Erythroblast (primary cell): ENCODE data around the gene DOC2B.
A peak's percentile ranks its signal among the peaks of the same experiment; 100 is the strongest.
"Not testable (repeated sequence)": the region's sequence is repeated elsewhere in the genome, so short reads cannot be mapped to it uniquely, and the experiment has no call there.

Experiments
- DNase-seq, 2 experiments: peaks; one replicate each; lab custom pipeline; 2025; lab: John Stamatoyannopoulos, UW
- GATA1 ChIP-seq: IDR thresholded peaks from 2 replicates; pipeline ENCODE4 v1.6.1; 2011; ENCODE audit warnings: low read depth, mild to moderate bottlenecking, control low read depth, low read length, moderate library complexity
- POLR2A ChIP-seq: IDR thresholded peaks from 2 replicates; pipeline ENCODE4 v1.6.1; 2011; ENCODE audit warnings: mild to moderate bottlenecking, low read length

DOC2B gene

GRCh38 chr17:219696-220095, 38.2 kb upstream of the DOC2B start:
- DNase-seq, result no peak

GRCh38 chr17:218432-219110, 37.1 kb upstream of the DOC2B start:
- DNase-seq, result no peak
- TF ChIP-seq GATA1, result no peak
- TF ChIP-seq POLR2A, result no peak

More at GRCh38 chr17:219696-220095, 38.2 kb upstream of the DOC2B start:
- TF ChIP-seq POLR2A (no peak), GATA1 (no peak)

- TF ChIP-seq POLR2A, result no peak
- TF ChIP-seq GATA1, result no peak
- no peak for DNase-seq
These were observed 35.2 kb upstream of the DOC2B start for GRCh38 chr17:216625-217024.

GRCh38 chr17:215563-216478, 34.4 kb upstream of the DOC2B start:
- peak; percentile 16 to 24 for DNase-seq

DNA sequence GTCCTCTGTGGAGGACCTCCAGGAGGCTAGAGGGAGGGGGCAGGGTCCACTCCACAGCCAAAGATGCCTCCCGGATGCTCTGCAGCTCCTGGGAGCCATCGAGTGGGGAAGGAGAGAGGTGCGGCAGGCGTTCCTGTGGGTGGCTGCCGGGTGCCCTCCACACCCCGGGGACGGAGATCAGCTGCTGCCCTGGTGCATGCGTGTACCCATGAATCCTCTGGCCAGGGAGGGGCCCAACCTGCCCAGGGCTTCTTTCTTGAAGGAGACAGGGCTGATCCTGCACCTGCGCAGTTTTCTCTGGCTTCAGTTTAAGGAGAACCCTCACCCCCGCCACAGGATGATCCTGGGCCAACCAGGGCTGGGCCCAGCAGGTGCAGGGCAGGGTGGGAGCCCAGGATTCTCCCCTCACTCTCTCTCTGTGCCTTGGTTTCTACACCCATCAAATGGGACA, 33.5 kb upstream of the DOC2B start:
- no peak for DNase-seq
- no peak for TF ChIP-seq POLR2A

DNA sequence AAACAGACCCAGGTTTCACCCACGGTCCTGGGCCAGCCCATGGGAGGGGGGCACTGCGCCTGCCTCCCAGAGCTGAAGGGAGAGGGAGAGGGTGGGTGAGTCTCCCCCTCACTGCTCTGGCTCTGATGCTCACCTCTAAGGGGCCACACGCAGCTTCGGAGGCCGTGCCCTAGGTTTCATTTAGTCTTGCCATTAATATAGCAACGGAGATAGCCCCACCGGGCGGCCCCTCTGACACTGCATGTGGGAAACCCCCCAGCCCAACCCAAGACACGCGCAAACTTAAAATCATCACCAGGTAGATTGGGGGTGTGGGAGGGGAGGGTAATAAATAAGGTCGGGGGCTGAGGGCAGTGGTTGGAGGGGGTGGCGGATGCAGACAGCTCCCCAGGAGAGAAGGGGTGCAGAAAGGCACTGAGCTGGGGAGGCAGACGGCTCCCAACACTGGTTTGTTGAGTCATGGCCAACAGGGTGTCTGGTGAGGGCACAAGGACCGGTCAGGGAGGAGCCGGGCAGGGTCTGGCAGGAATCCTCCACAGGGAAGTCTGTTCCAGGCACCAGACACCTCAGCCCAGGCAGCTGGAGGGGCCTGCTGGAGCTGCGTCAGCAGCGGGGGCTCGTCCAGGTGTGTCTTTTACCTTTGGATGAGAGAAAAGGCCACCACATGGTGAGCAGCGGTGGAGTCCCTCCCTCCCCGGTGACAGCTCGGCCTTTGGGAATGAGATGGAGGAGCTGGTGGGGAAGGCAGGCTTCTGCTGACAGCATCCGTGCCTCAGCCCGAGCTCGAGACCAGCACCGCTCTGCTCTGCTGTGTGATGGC, 32.0 kb upstream of the DOC2B start:
- TF ChIP-seq GATA1, result no peak
- no peak for TF ChIP-seq POLR2A
- no peak for DNase-seq

DNA sequence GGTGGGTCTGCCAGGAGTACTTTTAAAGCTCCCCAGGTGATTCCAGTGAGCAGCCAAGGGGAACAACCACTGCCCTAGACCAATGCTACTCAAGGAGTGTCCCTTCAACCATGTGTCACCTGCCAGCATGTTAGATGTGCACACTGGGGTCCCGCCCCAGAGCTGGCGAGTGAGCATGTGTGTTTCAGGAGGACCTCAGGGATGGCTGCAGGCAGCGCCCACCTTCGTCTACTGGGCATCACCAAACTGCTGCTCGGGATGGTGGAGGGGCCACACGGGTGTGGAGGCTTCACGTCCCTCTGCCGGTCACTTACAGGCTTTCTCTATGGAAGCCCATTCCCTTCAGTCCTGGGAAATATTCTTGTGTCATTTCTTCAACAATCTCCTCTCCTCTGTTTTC, 29.0 kb upstream of the DOC2B start:
- DNase-seq, result no peak
- no peak for TF ChIP-seq POLR2A

DNA sequence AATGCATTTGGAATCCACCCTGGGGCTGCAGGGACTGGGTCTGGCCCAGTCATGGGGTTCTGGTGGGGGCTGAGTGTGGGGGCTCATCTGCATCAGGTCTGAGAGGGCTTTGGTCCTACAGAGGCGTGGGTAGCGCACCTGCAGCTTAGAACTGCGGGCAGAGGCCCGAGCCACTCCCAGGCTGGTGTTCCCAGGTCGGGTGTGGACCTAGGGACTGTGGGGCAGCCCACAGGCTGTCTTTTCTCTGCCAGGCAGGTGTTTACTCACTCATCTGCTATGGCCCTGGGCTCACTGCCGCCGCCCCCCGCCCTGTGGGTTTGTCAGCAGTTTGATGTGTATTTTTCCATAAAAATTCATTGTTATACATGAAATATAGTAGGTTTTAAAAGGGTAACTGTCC, 27.0 kb upstream of the DOC2B start:
- DNase-seq, result no peak
- TF ChIP-seq GATA1 (no peak), POLR2A (no peak)

DNA sequence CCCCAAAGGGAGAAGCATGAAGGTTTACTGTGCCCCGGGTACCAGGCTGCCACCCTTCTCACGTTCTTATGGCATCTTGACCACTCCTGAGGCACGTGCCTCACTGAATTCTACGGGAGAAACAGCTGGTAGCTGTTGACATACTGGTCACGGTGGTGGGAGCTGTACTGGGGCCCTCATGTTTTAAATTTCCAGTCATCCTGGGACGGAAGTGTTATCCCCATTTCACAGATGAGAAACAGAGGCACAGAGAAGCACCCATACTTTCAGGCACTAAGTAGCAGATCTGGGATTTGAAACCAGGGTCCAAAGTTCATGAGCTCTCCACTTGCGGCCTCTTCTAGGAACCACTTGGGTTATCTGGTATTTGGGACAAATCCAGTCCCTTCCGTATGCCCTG, 26.3 kb upstream of the DOC2B start:
- no peak for DNase-seq
- TF ChIP-seq GATA1 (no peak), POLR2A (no peak)

- TF ChIP-seq GATA1 (no peak), POLR2A (no peak)
- DNase-seq, result no peak
These were observed 25.6 kb upstream of the DOC2B start for GRCh38 chr17:206941-207560.

GRCh38 chr17:206484-206883, 25.0 kb upstream of the DOC2B start:
- not testable (repeated sequence) for DNase-seq

DNA sequence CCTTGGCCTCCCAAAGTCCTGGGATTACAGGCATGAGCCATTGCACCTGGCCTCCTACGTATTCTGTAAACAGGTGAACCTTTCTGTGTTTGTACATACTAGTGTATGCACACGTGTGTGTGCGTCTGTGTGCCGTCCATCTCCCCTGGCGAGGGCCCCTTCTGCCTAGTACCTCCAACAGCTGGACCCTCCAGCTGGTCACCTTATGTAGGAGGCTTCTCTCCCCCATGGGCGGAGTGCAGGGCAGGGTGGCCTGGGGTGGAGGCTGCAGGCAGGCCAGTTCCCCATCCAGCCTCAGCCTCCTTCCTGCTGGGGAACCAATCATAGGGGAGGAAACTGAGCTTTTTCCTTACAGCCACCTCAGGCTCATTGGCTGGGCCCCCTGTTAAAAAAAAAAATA, 24.4 kb upstream of the DOC2B start:
- DNase-seq, result no peak
- no peak for TF ChIP-seq GATA1
- TF ChIP-seq POLR2A, result no peak

GRCh38 chr17:205148-205669, 23.8 kb upstream of the DOC2B start:
- no peak for TF ChIP-seq GATA1
- TF ChIP-seq POLR2A, result no peak
- no peak for DNase-seq

DNA sequence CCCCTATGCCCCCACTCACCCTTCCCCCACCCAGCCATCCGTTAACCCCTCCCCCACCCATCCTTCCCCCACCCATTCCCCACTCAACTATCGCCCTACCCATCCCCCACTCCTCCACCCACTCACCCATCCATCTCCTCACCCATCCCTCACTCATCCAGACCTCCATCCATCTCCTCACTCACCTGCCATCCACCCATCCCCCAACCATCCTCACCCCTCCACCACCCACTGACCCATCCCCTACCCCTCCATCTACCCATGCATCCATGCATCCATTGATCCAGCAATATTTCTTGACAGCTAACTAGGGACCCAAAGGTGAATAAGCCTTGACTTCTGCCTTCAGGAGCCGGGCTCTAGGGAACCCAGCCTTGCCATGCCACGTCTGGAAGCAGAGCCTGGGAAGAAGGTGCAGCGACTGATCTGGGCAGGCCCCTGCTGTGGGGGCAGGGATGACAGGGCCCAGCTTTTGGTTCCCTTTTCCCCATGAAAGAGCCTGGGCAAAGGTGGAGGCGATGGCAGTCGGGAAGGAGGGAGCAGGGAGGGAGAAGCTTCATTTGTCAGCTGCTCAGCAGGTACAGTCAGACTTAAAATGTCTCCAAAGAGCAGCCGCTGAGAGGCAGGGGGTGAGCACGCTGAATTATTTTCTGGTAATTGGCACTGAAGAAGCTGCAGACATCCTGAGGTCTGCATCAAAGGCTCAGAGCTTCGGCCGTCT, 23.1 kb upstream of the DOC2B start:
- no peak for DNase-seq
- TF ChIP-seq POLR2A (no peak), GATA1 (no peak)
